GM19452 (cell line): ENCODE results near the gene XPO1.

Experiments
- ATAC-seq: cut with Tn5 transposase; IDR thresholded peaks from one replicate; pipeline ENCODE4 v1.9.1; 2021; ENCODE audit not compliant: unreplicated experiment

Gene XPO1

DNA sequence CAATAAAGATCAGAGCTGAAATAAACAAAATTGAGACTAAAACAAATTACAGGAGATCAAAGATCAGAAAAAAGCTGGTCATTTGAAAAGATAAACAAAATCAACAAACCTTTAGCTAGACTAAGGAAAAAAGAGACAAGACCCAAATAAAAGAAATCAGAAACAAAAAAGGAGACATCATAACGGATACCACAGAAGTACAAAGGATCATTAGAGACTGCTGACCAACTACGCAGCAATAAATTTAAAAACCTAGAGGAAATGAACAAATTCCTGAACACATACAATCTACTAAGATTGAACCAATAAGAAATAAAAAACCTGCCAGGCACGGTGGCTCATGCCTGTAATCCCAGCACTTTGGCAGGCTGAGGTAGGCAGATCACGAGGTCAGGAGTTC is 101.0 kb downstream of the XPO1 start:
- no peak for ATAC-seq

DNA sequence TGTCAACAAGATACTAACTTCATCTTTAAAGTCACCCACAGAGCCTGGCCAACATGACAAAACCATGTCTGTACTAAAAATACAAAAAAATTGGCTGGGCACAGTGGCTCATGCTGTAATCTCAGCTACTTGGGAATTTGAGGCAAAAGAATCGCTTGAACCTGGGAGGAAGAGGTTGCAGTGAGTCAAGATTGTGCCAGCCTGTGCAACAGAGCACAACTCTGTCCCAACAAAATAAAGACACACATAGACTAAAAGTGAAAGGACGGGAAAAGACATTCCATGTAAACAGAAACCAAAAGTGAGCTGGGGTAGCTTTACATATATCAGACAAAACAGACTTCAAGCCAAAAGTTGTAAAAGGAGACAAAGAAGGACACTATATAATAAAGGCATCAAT is 102.1 kb downstream of the XPO1 start:
- ATAC-seq = no peak

GRCh38 chr2:61435291-61435690 is 102.9 kb downstream of the XPO1 start:
- no peak for ATAC-seq

DNA sequence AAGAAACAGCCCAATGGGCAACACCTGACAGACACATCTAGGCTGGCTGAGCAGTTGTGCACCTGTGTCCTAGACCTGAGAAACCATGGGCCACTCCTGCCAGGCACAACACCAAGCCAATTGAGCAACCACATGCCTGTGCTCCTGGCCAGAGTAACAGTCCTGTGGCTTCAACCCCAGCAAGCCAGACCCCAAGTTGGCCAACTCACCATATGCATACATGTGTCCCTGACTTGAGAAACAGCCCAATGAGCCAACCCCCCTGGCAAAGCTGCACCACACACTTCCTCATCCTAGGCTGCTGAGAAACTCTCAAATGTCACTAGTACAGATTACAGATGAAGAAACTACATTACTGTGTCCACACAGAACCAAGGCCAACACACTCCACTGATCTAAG is 103.8 kb downstream of the XPO1 start:
- ATAC-seq = no peak

- no peak for ATAC-seq
These were observed 104.5 kb downstream of the XPO1 start for GRCh38 chr2:61433606-61434005.

- no peak for ATAC-seq
These were observed 105.2 kb downstream of the XPO1 start for GRCh38 chr2:61432990-61433389.

GRCh38 chr2:61431345-61431744 is 106.8 kb downstream of the XPO1 start:
- no peak for ATAC-seq
